SK-N-SH (cell line): ENCODE measurements around the gene AP1S1. TPM values are rescaled to one million over a fixed set of nuclear protein-coding genes. Genes with fewer than 3 reads are reported as not detected.

Experiments
- CTCF ChIA-PET: fragments of 300-600, 350-600 bp; formaldehyde crosslinking; extraction: SDS; loops from one replicate; lab custom pipeline; 2021; lab: Yijun Ruan, JAX
- POLR2A ChIA-PET: fragments of 350-600 bp; sonication (Branson Sonifier 250); formaldehyde crosslinking; extraction: SDS; loops from one replicate; lab custom pipeline; 2020; ENCODE audit warnings: antibody characterized with exemption, inconsistent platforms; lab: Yijun Ruan, JAX
- DNase-seq: peaks from one replicate; pipeline ENCODE4 v3.0.0; 2012
- H2AFZ ChIP-seq: fragments of 200-600 bp; sonication (generic); 2 replicates; pipeline ENCODE4 v1.8.1; 2016; ENCODE audit warnings: antibody characterized with exemption, mild to moderate bottlenecking, low read depth
- H3F3A ChIP-seq: fragments of 200-600 bp; sonication (generic); replicated peaks from 2 replicates; pipeline ENCODE3; 2016; ENCODE audit warnings: antibody characterized with exemption, mild to moderate bottlenecking; ENCODE audit not compliant: insufficient read depth
- H3K27ac ChIP-seq, 2 experiments: fragments of 200-500 bp in 1 of 2; fragments of 200-600 bp in 1 of 2; sonication (Bioruptor generic) in 1 of 2; sonication (generic), shearing (Covaris generic) in 1 of 2; 2 replicates each; pipeline versions ENCODE4 v1.5.1 to v1.6.1; 2014 to 2016; ENCODE audit warnings: low read depth in 2 of 2, inconsistent platforms in 1 of 2, low read length in 1 of 2, mild to moderate bottlenecking in 1 of 2, mixed read lengths in 1 of 2
- H3K27me3 ChIP-seq: fragments of 200-600 bp; sonication (generic), shearing (Covaris generic); 2 replicates; pipeline ENCODE4 v1.6.1; 2016; ENCODE audit warnings: mixed run types; ENCODE audit not compliant: insufficient read depth
- H3K36me3 ChIP-seq, 2 experiments: fragments of 200-500 bp in 1 of 2; fragments of 200-600 bp in 1 of 2; sonication (Bioruptor generic) in 1 of 2; sonication (generic) in 1 of 2; replicated peaks in 1 of 2; 2 replicates each; pipeline versions ENCODE3 to v1.5.1; 2014 to 2016; ENCODE audit warnings: low read length in 1 of 2, mild to moderate bottlenecking in 1 of 2; ENCODE audit not compliant: insufficient read depth in 2 of 2, control insufficient read depth in 1 of 2
- H3K4me1 ChIP-seq, 2 experiments: fragments of 200-500 bp in 1 of 2; fragments of 200-600 bp in 1 of 2; sonication (Bioruptor generic) in 1 of 2; sonication (generic), shearing (Covaris generic) in 1 of 2; 2 replicates each; pipeline versions ENCODE4 v1.5.1 to v1.6.1; 2014 to 2016; ENCODE audit warnings: low read depth in 1 of 2, low read length in 1 of 2, mixed run types in 1 of 2; ENCODE audit not compliant: insufficient read depth in 2 of 2, control insufficient read depth in 1 of 2
- H3K4me2 ChIP-seq: fragments of 200-600 bp; sonication (generic), shearing (Covaris generic); 2 replicates; pipeline ENCODE4 v1.6.1; 2017; ENCODE audit warnings: mixed run types
- H3K4me3 ChIP-seq, 2 experiments: fragments of 200-500 bp in 1 of 2; fragments of 200-600 bp in 1 of 2; sonication (Bioruptor generic) in 1 of 2; sonication (generic), shearing (Covaris generic) in 1 of 2; 2 replicates each; pipeline versions ENCODE4 v1.5.1 to v1.8.1; 2014 to 2016; ENCODE audit warnings: low read depth in 2 of 2, inconsistent platforms in 1 of 2, low read length in 1 of 2, mild to moderate bottlenecking in 1 of 2, mixed read lengths in 1 of 2, moderate library complexity in 1 of 2
- H3K79me2 ChIP-seq: fragments of 200-600 bp; sonication (generic); 2 replicates; pipeline ENCODE4 v1.8.1; 2017; ENCODE audit warnings: mild to moderate bottlenecking; ENCODE audit not compliant: insufficient read depth
- H3K9ac ChIP-seq: fragments of 200-600 bp; sonication (generic); 2 replicates; pipeline ENCODE4 v1.6.1; 2017; ENCODE audit warnings: mixed run types
- H3K9me2 ChIP-seq: fragments of 200-600 bp; sonication (generic); 2 replicates; pipeline ENCODE4 v1.6.1; 2017; ENCODE audit warnings: mixed run types
- H3K9me3 ChIP-seq: fragments of 200-600 bp; sonication (generic); 2 replicates; pipeline ENCODE4 v1.6.1; 2017; ENCODE audit warnings: mixed run types, mild to moderate bottlenecking, moderate library complexity
- H4K20me1 ChIP-seq: fragments of 200-600 bp; sonication (generic); 2 replicates; pipeline ENCODE4 v1.6.1; 2017; ENCODE audit warnings: mild to moderate bottlenecking, mixed run types; ENCODE audit not compliant: insufficient read depth
- CTCF ChIP-seq: fragments of 200-600 bp; sonication (generic); IDR thresholded peaks from 2 replicates; pipeline ENCODE4 v1.6.1; 2017; ENCODE audit warnings: antibody characterized with exemption, mild to moderate bottlenecking, moderate library complexity
- FOXJ3 ChIP-seq: sonication (generic); formaldehyde crosslinking; IDR thresholded peaks from 2 replicates; pipeline ENCODE4 v1.5.1; 2020; ENCODE audit warnings: mild to moderate bottlenecking, missing genetic modification reagents
- JUND ChIP-seq: IDR thresholded peaks from 2 replicates; pipeline ENCODE4 v1.4.0; 2012
- MXI1 ChIP-seq: IDR thresholded peaks from 2 replicates; pipeline ENCODE4 v1.6.1; 2012; ENCODE audit warnings: mild to moderate bottlenecking, low read depth, low read length, improper control_type of control experiment
- NFIC ChIP-seq: IDR thresholded peaks from 2 replicates; pipeline ENCODE4 v1.4.0; 2012; ENCODE audit warnings: borderline replicate concordance
- NRF1 ChIP-seq: IDR thresholded peaks from 2 replicates; pipeline ENCODE4 v1.6.1; 2012; ENCODE audit warnings: low read depth, mild to moderate bottlenecking, low read length
- PBX3 ChIP-seq: IDR thresholded peaks from 2 replicates; pipeline ENCODE4; 2012
- POLR2AphosphoS5 ChIP-seq: IDR thresholded peaks from 2 replicates; pipeline ENCODE4 v1.6.1; 2012; ENCODE audit warnings: low read depth, low read length
- RCOR1 ChIP-seq: fragments of 150-350 bp; IDR thresholded peaks from 2 replicates; pipeline ENCODE4 v1.6.1; 2017; ENCODE audit warnings: antibody characterized with exemption, low read length
- RXRA ChIP-seq: IDR thresholded peaks from 2 replicates; pipeline ENCODE4 v1.4.0; 2012; ENCODE audit warnings: low read depth, mild to moderate bottlenecking, borderline replicate concordance
- TEAD4 ChIP-seq: IDR thresholded peaks from 2 replicates; pipeline ENCODE4 v1.4.0; 2012; ENCODE audit warnings: mild to moderate bottlenecking, borderline replicate concordance; ENCODE audit not compliant: insufficient read depth
- USF1 ChIP-seq: IDR thresholded peaks from 2 replicates; pipeline ENCODE4 v1.4.0; 2012; ENCODE audit warnings: low read depth, borderline replicate concordance
- YY1 ChIP-seq: IDR thresholded peaks from 2 replicates; pipeline ENCODE4 v1.4.0; 2012; ENCODE audit warnings: low read depth, mild to moderate bottlenecking
- WGBS: methylation state at CpG from one replicate; pipeline ENCODE4 v1.1.6; 2017; ENCODE audit warnings: low lambda C conversion rate; 5-methylcytosine and 5-hydroxymethylcytosine counted together
- polyA plus RNA-seq, 3 experiments: library from polyadenylated mRNA; depleted of rRNA; stranded (reverse); fragments of >200 nt; gene quantifications; 2 replicates each; pipeline ENCODE4 v1.2.3, GENCODE V29; 2012
- TF ChIP-seq, protein P1 (sequence below): fragments of 150-350 bp; IDR thresholded peaks from 2 replicates; pipeline ENCODE4 v1.6.1; 2016; ENCODE audit warnings: mild to moderate bottlenecking, low read depth, low read length
- TF ChIP-seq, protein P2 (sequence below): IDR thresholded peaks from 2 replicates; pipeline ENCODE4 v1.4.0; 2012; ENCODE audit warnings: low read depth, borderline replicate concordance

Gene AP1S1
- polyA plus RNA-seq, 1 of the 3 experiments (the other 2 are of a cell fraction): 616 TPM

DNA sequence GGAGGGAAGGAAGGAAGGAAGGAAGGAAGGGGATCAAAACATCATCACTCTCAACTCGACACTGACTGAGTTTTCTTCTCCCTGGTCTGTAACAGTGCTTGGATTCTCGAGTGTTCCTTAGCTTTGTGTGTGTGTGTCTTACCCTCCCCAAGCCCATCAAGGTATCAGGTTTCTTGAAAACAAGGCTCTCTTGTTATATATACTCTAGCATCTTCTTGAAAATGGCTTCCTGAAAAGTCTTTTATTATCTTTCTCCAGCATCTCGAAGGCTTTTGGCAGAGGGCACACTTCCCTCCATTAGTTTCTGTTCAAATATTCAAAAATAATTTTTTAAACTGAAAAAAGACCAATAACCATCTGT is 14.0 kb upstream of the AP1S1 start:
- peaks cover 28% of the 10 kb centered on the region for H4K20me1 ChIP-seq
- no peak overlapping the region for H3K4me2 ChIP-seq
- H3K27me3 ChIP-seq: no peaks in the 10 kb centered on the region
- TF ChIP-seq POLR2AphosphoS5 (peak; percentile 36; the same call in 1 of the 2 replicates), YY1 (peak; percentile 66; the same call in 1 of the 2 replicates), TEAD4 (no peak), PBX3 (peak; percentile 46), MXI1 (no peak), NFIC (peak; percentile 37; the same call in 1 of the 2 replicates), JUND (peak; percentile 39; the same call in 1 of the 2 replicates)
- H3K4me1 ChIP-seq: peaks cover 5 to 10% of the 10 kb centered on the region in 2 experiments; a peak in 2 of 4 replicates
- POLR2A ChIA-PET: interaction anchor here (1.4 kb wide), 1 partner anchor 25 kb away, joined by 7 read pairs; the partner anchor contains the start of gene VGF
- no peak for DNase-seq
- H3K9me3 ChIP-seq: no peaks in the 10 kb centered on the region
- no peaks in the 10 kb centered on the region for H3K9me2 ChIP-seq
- H3K9ac ChIP-seq: no peak overlapping the region
- H2AFZ ChIP-seq: no peak overlapping the region
- H3K27ac ChIP-seq: peak overlapping the region in 1 of 2 experiments; percentile 98; a peak in 2 of 4 replicates
- WGBS: 36% methylated on average over 3 of the region's 3 CpGs
- H3K36me3 ChIP-seq: peaks cover 10 to 21% of the 10 kb centered on the region in 2 experiments
- H3K4me3 ChIP-seq: no peak overlapping the region
- no peaks in the 10 kb centered on the region for H3K79me2 ChIP-seq
- peaks cover 67% of the 10 kb centered on the region for H3F3A ChIP-seq
- CTCF ChIA-PET: interaction anchor here (0.7 to 10.7 kb wide), 10 partner anchors 15 to 245 kb away, joined by 3 to 257 read pairs (median 10); partner anchors contain the start of genes ACHE, AP1S1 and FIS1

DNA sequence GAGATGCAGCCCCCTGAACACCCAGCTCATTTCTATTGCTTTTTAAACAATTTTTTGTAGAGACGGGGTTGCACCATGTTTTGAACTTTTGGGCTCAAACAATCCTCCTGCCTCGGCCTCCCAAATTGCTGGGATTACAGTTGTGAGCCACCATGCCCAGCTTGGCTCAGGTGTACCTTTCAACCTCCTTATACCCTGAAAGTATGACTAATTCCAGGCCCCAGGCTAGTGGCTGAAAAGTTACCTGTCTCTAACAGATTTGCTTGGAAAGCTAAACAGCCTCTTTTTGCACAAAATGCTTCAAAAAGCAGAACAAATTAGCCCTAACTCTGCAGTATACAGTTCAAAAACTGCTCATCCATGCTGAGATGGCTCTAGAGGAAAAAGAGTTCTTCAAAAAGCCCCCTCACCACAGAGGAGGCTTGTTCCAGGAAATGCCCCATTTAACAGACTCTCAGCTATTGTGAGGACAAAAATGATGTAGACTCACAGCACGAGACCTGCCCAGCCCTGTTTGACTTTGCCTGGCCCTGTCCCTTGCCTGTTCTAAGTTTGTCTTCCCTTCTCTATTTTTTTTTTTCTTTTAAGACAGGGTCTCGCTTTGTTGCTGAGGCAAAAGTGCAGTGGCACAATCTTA is 13.4 kb upstream of the AP1S1 start:
- CTCF ChIA-PET: interaction anchor here (0.7 to 10.7 kb wide), 12 partner anchors 14 to 299 kb away, joined by 3 to 257 read pairs (median 8); partner anchors contain the start of genes ACHE, AP1S1 and FIS1
- WGBS: 92% methylated on average over 4 of the region's 4 CpGs

More for the DNA sequence above, 13.4 kb upstream of the AP1S1 start:
- POLR2A ChIA-PET: interaction anchor here (1.4 kb wide), 1 partner anchor 25 kb away, joined by 7 read pairs; the partner anchor contains the start of gene VGF
- Histone ChIP-seq H3K4me1 (peaks cover 5 to 10% of the 10 kb centered on the region in 2 experiments; a peak in 2 of 4 replicates), H2AFZ (no peak overlapping the region), H3K4me3 (no peak overlapping the region), H3K79me2 (no peaks in the 10 kb centered on the region), H3K27ac (peak overlapping the region in 1 of 2 experiments; percentile 98; a peak in 2 of 4 replicates), H3K36me3 (peaks cover 5 to 16% of the 10 kb centered on the region in 2 experiments), H4K20me1 (peaks cover 22% of the 10 kb centered on the region), H3K9me3 (no peaks in the 10 kb centered on the region), H3K4me2 (no peak overlapping the region), H3K9me2 (no peaks in the 10 kb centered on the region), H3F3A (peaks cover 62% of the 10 kb centered on the region), H3K9ac (no peak overlapping the region), H3K27me3 (no peaks in the 10 kb centered on the region)
- DNase-seq: no peak
- TF ChIP-seq, protein P1, sequence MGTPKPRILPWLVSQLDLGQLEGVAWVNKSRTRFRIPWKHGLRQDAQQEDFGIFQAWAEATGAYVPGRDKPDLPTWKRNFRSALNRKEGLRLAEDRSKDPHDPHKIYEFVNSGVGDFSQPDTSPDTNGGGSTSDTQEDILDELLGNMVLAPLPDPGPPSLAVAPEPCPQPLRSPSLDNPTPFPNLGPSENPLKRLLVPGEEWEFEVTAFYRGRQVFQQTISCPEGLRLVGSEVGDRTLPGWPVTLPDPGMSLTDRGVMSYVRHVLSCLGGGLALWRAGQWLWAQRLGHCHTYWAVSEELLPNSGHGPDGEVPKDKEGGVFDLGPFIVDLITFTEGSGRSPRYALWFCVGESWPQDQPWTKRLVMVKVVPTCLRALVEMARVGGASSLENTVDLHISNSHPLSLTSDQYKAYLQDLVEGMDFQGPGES: no peak
- no peak for TF ChIP-seq RCOR1
- no peak for TF ChIP-seq USF1
- TF ChIP-seq, protein P2, sequence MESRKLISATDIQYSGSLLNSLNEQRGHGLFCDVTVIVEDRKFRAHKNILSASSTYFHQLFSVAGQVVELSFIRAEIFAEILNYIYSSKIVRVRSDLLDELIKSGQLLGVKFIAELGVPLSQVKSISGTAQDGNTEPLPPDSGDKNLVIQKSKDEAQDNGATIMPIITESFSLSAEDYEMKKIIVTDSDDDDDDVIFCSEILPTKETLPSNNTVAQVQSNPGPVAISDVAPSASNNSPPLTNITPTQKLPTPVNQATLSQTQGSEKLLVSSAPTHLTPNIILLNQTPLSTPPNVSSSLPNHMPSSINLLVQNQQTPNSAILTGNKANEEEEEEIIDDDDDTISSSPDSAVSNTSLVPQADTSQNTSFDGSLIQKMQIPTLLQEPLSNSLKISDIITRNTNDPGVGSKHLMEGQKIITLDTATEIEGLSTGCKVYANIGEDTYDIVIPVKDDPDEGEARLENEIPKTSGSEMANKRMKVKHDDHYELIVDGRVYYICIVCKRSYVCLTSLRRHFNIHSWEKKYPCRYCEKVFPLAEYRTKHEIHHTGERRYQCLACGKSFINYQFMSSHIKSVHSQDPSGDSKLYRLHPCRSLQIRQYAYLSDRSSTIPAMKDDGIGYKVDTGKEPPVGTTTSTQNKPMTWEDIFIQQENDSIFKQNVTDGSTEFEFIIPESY: no peak
- TF ChIP-seq NRF1: no peak
- no peak for TF ChIP-seq CTCF
- no peak for TF ChIP-seq JUND
- no peak for TF ChIP-seq FOXJ3 (CRISPR knock-in tag)
- TF ChIP-seq RXRA: no peak
